CD4-positive, alpha-beta T cell treated with Interleukin-12 subunit alpha and Interleukin-12 subunit beta, for 1 hour (primary cell): ENCODE measurements around the gene TRIP4.
"Not testable (repeated sequence)": the region's sequence is repeated elsewhere in the genome, so short reads cannot be mapped to it uniquely, and the experiment has no call there.

Experiments used
- DNase-seq: peaks from one replicate; pipeline ENCODE4 v3.0.0-alpha.2; 2020

The TRIP4 gene

GRCh38 chr15:64387562-64388168 lies at the start of gene TRIP4:
Gene TRIP4 (plus strand): TSS chr15:64387836. CDS start chr15:64387864, 28 bp downstream.
- peak; percentile 97 for DNase-seq

- no peak for DNase-seq
These were observed 47.3 kb upstream of the TRIP4 start for GRCh38 chr15:64340355-64340754.

GRCh38 chr15:64341961-64342360 lies 45.7 kb upstream of the TRIP4 start:
- DNase-seq, result no peak

GRCh38 chr15:64343222-64343621 lies 44.4 kb upstream of the TRIP4 start:
- no peak for DNase-seq

- DNase-seq, result no peak
These were observed 43.8 kb upstream of the TRIP4 start for GRCh38 chr15:64343841-64344240.

- no peak for DNase-seq
These were observed 42.9 kb upstream of the TRIP4 start for GRCh38 chr15:64344651-64345294.

- not testable (repeated sequence) for DNase-seq
These were observed 41.4 kb upstream of the TRIP4 start for GRCh38 chr15:64346242-64346641.

GRCh38 chr15:64348455-64348854 lies 39.2 kb upstream of the TRIP4 start:
- no peak for DNase-seq

- DNase-seq, result no peak
These were observed 38.3 kb upstream of the TRIP4 start for GRCh38 chr15:64349375-64349774.

GRCh38 chr15:64351265-64351664 lies 36.4 kb upstream of the TRIP4 start:
- DNase-seq, result no peak

GRCh38 chr15:64354688-64355344 lies 32.8 kb upstream of the TRIP4 start:
- DNase-seq, result no peak

GRCh38 chr15:64355348-64355943 lies 32.2 kb upstream of the TRIP4 start:
- DNase-seq, result no peak

- peak; percentile 93 for DNase-seq
These were observed 31.5 kb upstream of the TRIP4 start, which contains the start of gene CSNK1G1 for GRCh38 chr15:64355944-64356709. Gene CSNK1G1 (minus strand): TSS chr15:64356173. CDS start chr15:64300499, 55,674 bp downstream.

GRCh38 chr15:64356710-64357040 lies 31.0 kb upstream of the TRIP4 start:
- no peak for DNase-seq

- no peak for DNase-seq
These were observed 26.4 kb upstream of the TRIP4 start for GRCh38 chr15:64361259-64361658.

GRCh38 chr15:64369078-64369607 lies 18.5 kb upstream of the TRIP4 start:
- DNase-seq, result no peak

- DNase-seq, result not testable (repeated sequence)
These were observed 16.3 kb upstream of the TRIP4 start for GRCh38 chr15:64371383-64371782.

- no peak for DNase-seq
These were observed 14.3 kb upstream of the TRIP4 start for GRCh38 chr15:64373360-64373759.

GRCh38 chr15:64379216-64379960 lies 8.2 kb upstream of the TRIP4 start:
- no peak for DNase-seq

GRCh38 chr15:64380130-64380870 lies 7.3 kb upstream of the TRIP4 start:
- DNase-seq, result not testable (repeated sequence)
